IPS-NIHi11 (cell line): Measurements from ENCODE around the gene BFSP2.
"Not testable (repeated sequence)": the region's sequence is repeated elsewhere in the genome, so short reads cannot be mapped to it uniquely, and the experiment has no call there.

Experiments
- DNase-seq: peaks from one replicate; pipeline ENCODE4 v3.0.0; 2012; ENCODE audit warnings: mixed read lengths, low spot score

BFSP2 gene

DNA sequence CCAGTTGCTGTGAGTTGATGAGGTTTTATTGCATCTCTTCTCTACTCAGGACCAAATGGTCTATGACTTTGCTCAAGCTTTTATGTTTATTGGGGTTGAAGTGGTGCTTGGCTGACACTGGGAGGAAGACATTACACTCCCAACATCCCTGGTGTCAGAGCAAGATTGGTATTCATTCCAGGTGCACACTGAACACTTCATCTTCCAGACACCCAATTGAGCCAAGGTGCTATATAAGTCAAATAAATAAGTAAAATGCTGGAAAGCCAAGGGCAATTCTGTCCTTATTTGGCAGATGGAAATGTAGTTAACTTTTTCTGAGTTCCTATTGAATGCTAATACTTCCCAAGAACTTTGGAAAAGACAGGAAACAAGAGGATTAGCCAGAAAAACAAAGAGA lies 120.4 kb downstream of the BFSP2 start:
- no peak for DNase-seq

- not testable (repeated sequence) for DNase-seq
Observed at GRCh38 chr3:133520938-133521337, 121.1 kb downstream of the BFSP2 start.

DNA sequence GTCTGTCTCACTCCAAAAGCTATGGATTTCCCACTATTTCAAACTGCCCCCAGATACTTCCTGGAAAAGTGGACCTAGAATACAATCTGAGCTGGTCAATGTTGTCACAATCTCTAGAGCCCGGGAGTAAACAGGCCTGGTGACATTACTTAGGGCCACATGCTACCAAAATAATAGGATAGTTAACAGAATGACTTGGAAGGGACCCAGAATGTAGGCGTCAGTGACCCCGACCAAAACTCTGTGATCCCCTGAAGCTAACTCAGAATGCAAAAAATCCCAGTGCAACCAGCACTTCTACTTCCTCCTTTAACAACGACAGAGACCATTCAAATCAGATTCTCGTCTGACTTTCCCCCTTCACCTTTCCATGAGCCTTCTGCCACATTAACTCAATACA lies 122.1 kb downstream of the BFSP2 start:
- DNase-seq: no peak

DNA sequence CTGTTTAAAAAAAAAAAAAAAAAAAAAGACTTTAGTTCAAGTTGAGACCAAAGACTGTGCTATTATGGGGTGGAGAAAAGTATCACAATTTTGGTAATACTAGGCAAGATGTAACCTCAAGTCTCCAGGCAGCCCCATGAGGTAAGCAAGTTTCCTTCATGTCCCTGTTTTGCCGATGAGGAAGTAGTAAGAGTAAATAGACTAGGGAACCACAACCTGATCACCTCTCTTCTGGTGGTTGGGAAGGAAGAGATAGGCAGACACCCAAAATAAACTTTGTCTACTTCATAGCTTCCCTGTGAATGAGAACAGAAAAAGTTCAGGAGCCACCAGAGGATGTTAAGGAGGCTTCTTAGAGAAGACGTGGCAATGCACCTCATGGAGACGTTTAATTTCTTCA lies 123.9 kb downstream of the BFSP2 start:
- DNase-seq: not testable (repeated sequence)
